AG04450 (cell line): ENCODE measurements around the gene PRKAG2. TPM values are rescaled to one million over a fixed set of nuclear protein-coding genes. Genes with fewer than 3 reads are reported as not detected.

Experiments used
- CTCF ChIA-PET: fragments of 300-600, 350-600 bp; formaldehyde crosslinking; extraction: SDS; loops from one replicate; lab custom pipeline; 2022; ENCODE audit warnings: antibody characterized with exemption, inconsistent platforms; lab: Charles Lee
- POLR2A ChIA-PET: fragments of 350-600 bp; formaldehyde crosslinking; extraction: SDS; loops from one replicate; lab custom pipeline; 2021; ENCODE audit warnings: antibody characterized with exemption, inconsistent platforms; lab: Yijun Ruan, JAX
- DNase-seq: peaks from one replicate; pipeline ENCODE4 v3.0.0-alpha.2; 2011; ENCODE audit warnings: low read depth, low spot score
- H3K27ac ChIP-seq: one replicate; pipeline ENCODE4 v1.5.1; 2012; ENCODE audit warnings: low read depth, low read length, control low read depth
- H3K27me3 ChIP-seq: one replicate; pipeline ENCODE4 v1.6.0; 2012; ENCODE audit warnings: low read length; ENCODE audit not compliant: control insufficient read depth, insufficient read depth
- H3K4me3 ChIP-seq: 2 replicates; pipeline ENCODE4 v1.5.1; 2011; ENCODE audit warnings: mild to moderate bottlenecking, low read depth, low read length, control low read depth
- H3K9me3 ChIP-seq: 2 replicates; pipeline ENCODE4 v1.5.1; 2012; ENCODE audit warnings: low read length; ENCODE audit not compliant: control insufficient read depth, insufficient read depth
- CTCF ChIP-seq: IDR thresholded peaks from 2 replicates; pipeline ENCODE4 v1.5.1; 2011; ENCODE audit warnings: low read depth, low read length, control low read depth, inconsistent platforms
- polyA plus RNA-seq: library from polyadenylated mRNA; depleted of rRNA; stranded (reverse); fragments of >200 nt; gene quantifications from 2 replicates; pipeline ENCODE4 v1.2.3, GENCODE V29; 2011

Gene PRKAG2
- polyA plus RNA-seq, 1 experiment, result 45.0 TPM

DNA sequence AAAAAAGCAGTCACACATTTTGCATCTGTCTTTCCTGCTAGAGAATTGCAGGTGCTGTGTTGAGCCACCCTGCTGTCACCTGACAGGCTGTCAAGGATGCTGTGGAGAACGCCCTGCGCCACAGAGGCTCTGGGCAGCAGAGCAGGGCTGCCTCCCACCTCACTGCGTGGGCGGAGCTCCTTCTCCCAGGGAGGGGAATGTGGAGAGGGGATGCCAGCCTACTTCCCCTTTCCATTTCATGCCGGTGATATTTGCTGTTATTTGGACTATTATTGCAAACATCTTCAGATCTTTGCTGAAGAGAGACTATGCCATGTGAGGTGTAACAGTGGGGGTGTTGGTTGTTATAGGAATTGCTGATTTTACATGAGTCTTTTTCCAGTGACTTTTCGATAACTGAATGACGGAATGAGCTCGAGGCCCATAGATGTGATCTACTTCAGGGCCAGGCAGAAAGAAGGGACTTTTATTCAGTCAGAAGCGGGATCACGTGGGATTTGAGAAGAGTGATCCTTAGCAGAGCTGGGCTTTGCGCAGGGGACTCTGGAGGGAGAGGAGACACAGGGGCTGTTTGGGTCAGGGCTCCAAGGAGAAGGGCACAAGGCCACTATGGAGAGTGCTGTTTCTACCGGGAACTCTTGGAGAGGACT is 13.6 kb upstream of the PRKAG2 start:
- Histone ChIP-seq H3K27me3 (peaks cover 21% of the 10 kb centered on the region), H3K4me3 (no peak overlapping the region), H3K27ac (no peak overlapping the region), H3K9me3 (no peaks in the 10 kb centered on the region)
- ChIA-PET POLR2A (no interaction called here), CTCF (interaction anchor here (0.9 kb wide), 1 partner anchor 108 kb away, joined by 4 read pairs; no protein-coding TSS in a partner anchor)
- no peak for DNase-seq
- TF ChIP-seq CTCF, result no peak

- POLR2A ChIA-PET, result no interaction called here
Observed at GRCh38 chr7:151889406-151890354, 12.8 kb upstream of the PRKAG2 start.

GRCh38 chr7:151888079-151889067 is 11.5 kb upstream of the PRKAG2 start:
- peaks cover 25% of the 10 kb centered on the region for H3K27me3 ChIP-seq
- H3K4me3 ChIP-seq, result no peak overlapping the region
- ChIA-PET POLR2A (no interaction called here), CTCF (no interaction called here)
- no peak for TF ChIP-seq CTCF
- DNase-seq, result no peak
- no peaks in the 10 kb centered on the region for H3K9me3 ChIP-seq
- no peak overlapping the region for H3K27ac ChIP-seq

More at GRCh38 chr7:151889406-151890354, 12.8 kb upstream of the PRKAG2 start:
- Histone ChIP-seq H3K27me3 (peaks cover 21% of the 10 kb centered on the region), H3K27ac (no peak overlapping the region), H3K9me3 (no peaks in the 10 kb centered on the region), H3K4me3 (no peak overlapping the region)
- CTCF ChIA-PET, result interaction anchor here (0.9 kb wide), 1 partner anchor 107 kb away, joined by 4 read pairs; no protein-coding TSS in a partner anchor
- no peak for DNase-seq
- no peak for TF ChIP-seq CTCF

GRCh38 chr7:151886783-151887182 is 9.9 kb upstream of the PRKAG2 start:
- DNase-seq, result no peak
- POLR2A ChIA-PET, result no interaction called here
- Histone ChIP-seq H3K4me3 (no peak overlapping the region), H3K27me3 (peaks cover 25% of the 10 kb centered on the region), H3K9me3 (no peaks in the 10 kb centered on the region), H3K27ac (no peak overlapping the region)
- CTCF ChIA-PET, result no interaction called here
- no peak for TF ChIP-seq CTCF
